HG02840 (cell line): ENCODE measurements around the gene CEBPZ.

ENCODE experiments used
- ATAC-seq: cut with Tn5 transposase; IDR thresholded peaks from one replicate; pipeline ENCODE4 v1.9.1; 2021; ENCODE audit warnings: mild to moderate bottlenecking, moderate library complexity, moderate number of reproducible peaks; ENCODE audit not compliant: unreplicated experiment, low FRiP score

The CEBPZ gene, protein sequence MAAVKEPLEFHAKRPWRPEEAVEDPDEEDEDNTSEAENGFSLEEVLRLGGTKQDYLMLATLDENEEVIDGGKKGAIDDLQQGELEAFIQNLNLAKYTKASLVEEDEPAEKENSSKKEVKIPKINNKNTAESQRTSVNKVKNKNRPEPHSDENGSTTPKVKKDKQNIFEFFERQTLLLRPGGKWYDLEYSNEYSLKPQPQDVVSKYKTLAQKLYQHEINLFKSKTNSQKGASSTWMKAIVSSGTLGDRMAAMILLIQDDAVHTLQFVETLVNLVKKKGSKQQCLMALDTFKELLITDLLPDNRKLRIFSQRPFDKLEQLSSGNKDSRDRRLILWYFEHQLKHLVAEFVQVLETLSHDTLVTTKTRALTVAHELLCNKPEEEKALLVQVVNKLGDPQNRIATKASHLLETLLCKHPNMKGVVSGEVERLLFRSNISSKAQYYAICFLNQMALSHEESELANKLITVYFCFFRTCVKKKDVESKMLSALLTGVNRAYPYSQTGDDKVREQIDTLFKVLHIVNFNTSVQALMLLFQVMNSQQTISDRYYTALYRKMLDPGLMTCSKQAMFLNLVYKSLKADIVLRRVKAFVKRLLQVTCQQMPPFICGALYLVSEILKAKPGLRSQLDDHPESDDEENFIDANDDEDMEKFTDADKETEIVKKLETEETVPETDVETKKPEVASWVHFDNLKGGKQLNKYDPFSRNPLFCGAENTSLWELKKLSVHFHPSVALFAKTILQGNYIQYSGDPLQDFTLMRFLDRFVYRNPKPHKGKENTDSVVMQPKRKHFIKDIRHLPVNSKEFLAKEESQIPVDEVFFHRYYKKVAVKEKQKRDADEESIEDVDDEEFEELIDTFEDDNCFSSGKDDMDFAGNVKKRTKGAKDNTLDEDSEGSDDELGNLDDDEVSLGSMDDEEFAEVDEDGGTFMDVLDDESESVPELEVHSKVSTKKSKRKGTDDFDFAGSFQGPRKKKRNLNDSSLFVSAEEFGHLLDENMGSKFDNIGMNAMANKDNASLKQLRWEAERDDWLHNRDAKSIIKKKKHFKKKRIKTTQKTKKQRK

GRCh38 chr2:37231241-37232130, at the start of gene CEBPZ, which contains the start of gene NDUFAF7:
Gene CEBPZ (minus strand): TSS chr2:37231596. CDS start chr2:37231567, 29 bp downstream.
Gene NDUFAF7 (plus strand): TSS chr2:37231658. CDS start chr2:37231706, 48 bp downstream.
- peak; percentile 96 for ATAC-seq

DNA sequence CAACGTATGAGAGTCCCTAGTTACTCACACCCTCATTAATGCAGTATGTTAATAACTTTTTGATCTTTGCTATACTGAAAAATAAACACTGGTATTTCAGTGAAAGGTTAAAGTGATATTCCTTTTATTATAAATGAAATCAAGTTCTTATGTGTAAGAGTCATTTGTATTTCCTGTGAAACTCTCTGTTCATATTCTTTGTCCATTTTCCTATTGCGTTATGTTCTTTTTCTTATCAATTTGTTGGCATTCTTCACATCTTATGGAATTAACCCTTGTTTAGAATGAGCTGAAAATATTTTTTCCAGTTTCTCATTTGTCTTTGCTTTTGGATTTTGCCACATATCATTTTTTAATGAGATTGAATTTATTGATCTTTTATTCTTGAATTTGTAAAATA, 44.9 kb upstream of the CEBPZ start:
- ATAC-seq = no peak

DNA sequence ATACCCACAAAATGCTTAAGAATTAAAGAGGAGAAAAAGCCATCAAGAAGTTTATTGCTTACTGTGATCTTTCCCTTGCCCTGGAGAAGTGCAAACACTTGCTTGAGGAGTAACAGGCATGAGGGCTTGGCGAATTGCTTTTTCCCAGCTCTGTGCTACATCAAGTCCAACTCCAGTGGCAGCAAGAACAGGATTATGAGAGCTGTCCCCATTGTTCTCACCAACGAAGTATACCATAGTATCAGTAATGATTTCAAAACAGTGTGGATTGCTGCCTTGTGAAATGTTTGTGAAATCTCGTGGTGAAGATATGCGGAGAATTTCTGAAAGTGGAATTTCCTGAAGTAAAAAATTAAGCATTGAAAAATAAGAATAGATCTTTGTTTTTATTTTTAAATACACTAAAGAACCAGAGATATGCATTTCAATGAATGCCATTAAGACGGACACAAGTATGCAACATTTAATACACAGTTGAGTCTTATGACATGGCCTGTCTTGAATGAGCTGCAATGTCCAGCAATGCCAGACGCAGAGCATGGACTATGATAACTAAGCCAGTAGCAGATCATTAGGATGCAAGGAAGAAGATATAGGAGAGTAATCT, 43.1 kb upstream of the CEBPZ start:
- ATAC-seq = no peak

DNA sequence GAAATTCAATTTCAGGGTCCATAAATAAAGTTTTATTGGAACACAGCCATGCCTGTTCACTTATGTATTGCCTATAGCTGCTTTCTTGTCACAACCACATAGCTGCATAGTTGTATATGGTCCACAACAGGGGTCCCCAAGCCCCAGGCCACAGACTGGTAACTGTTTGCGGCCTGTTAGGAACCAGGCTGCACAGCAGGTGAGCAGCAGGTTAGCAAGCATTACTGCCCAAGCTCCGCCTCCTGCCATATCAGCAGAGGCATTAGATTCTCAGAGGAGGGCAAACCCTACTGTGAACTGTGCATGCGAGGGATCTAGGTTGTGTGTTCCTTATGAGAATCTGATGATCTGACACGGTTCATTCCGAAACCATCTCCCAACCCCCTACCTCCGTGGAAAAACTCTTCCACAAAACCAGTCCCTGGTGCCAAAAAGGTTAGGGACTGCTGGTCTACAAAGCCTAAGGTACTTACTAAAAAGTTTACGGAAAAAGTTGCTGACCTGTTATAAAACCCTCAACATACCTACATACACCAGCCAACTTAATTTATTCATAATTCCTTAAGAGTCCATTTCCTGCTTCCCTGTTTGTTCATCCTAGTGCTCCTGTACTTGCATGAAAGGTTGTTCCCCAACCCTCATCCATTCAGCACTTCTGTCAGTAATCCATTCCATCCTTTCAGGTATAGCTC, 40.1 kb upstream of the CEBPZ start:
- ATAC-seq = no peak

- no peak for ATAC-seq
These were observed 36.7 kb upstream of the CEBPZ start for GRCh38 chr2:37268111-37268510.

DNA sequence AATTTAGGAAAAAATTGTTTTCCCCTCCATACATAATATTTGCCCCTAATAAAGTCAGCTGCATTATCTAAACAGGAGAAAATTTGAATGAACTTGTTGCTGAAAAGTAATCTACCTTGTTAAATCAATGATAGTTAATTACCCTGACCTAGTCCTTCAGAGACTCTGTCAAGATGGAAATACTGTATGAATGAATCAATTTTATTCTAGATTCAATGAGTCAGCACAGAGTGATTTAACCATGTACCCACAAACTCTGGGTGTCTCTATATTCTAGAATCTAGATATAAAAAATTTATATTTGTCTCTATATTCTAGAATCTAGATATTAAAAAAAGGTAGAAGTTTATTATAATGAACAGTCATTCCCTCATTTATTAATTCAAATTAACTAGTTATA, 36.3 kb upstream of the CEBPZ start:
- no peak for ATAC-seq

DNA sequence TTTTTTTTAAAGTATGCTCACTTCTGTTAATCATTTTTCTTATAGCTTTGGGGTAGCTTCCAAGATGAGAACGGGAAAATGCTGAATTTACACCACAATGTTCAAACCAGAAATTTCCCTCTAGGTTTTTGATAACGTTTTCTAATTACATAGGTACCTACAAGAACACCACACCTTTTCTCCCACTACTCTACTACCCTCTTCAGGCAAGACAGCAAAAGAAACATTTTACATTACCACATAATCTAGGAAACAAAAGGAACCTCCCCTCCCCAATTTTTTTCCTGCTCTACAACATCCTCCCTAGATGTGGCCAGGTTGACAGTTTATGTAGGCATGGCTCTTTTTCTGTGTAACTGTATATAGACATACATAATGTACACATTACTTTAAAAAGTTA, 32.4 kb upstream of the CEBPZ start:
- no peak for ATAC-seq

DNA sequence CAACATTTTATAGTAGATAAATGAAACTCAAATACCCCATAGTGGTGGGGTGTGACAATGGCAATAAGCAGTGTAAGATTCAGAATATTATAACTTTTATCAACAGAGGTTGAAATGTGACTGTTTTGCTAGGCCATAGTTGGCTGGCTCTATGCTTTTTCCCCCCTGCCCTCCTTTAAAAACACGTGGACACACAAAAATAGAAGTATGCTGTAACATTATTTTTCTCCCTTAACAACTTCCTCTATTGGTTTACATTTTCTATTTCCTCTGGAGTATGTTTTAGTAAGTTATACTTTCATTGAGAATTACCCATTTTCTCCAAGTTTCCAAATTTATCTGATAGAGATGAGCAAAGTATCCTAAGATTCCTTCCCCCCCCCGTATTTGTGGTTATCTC, 31.1 kb upstream of the CEBPZ start:
- ATAC-seq = no peak

DNA sequence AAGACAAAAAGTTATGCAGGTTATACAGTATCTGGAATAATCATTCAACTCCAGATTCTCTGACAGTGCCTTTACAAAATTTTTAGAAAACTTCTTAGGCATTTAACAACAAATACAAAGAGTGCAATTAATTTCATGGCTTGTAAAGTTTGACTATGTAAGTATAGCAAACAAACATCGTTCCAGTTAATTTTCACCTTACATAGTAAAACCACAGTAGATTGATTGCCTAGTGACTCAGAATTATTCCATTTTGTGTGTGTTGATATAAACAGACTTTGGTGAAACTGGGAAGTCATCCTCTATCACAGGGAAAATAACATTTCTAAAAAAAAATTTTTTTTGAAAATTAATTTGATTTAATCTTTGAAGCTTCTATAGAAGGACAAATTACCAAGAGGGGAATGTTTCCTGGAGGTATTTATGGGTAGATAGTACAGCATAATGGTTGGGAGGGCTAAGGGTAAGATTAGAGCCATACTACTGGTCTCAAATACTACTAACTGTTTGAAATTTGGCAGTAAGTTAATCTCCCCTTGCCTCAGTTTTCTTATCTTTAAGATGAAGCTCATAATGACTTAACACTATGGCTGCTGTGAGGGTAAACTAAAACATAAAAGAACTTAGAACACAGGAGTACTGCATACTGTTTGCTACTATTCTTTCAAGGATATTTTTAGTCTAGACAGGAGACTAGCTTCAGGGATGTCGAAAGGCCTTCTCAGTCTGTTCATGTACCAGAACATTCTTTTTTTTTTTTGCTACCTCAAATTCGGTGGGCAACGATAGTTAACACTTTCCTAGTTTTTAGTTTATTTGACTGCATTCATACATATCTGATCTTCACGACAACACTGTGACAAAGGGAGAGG, 19.7 kb upstream of the CEBPZ start:
- no peak for ATAC-seq

- ATAC-seq = no peak
These were observed 14.8 kb upstream of the CEBPZ start for GRCh38 chr2:37246205-37246604.

DNA sequence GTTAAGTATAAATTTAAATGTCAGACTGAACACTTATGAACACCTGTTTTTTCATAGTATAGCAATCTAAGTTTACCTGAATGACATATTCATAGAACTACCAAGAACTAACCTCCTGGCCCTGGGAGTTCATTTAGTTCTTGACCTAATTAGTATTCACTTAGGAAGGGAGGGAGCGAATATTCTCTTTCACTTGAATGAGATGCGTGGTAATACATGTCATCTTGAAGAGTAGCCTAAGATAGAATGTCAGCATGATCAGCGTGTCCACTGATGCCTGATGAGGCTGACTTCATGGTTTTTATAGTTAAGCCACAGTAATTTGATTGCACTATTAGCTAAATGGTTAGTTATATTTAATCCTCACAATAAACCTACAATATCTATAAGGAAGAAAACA, 13.4 kb upstream of the CEBPZ start:
- no peak for ATAC-seq

- ATAC-seq = no peak
These were observed 12.6 kb upstream of the CEBPZ start for GRCh38 chr2:37244017-37244416.

- no peak for ATAC-seq
These were observed 12.0 kb upstream of the CEBPZ start for GRCh38 chr2:37243435-37243834.

DNA sequence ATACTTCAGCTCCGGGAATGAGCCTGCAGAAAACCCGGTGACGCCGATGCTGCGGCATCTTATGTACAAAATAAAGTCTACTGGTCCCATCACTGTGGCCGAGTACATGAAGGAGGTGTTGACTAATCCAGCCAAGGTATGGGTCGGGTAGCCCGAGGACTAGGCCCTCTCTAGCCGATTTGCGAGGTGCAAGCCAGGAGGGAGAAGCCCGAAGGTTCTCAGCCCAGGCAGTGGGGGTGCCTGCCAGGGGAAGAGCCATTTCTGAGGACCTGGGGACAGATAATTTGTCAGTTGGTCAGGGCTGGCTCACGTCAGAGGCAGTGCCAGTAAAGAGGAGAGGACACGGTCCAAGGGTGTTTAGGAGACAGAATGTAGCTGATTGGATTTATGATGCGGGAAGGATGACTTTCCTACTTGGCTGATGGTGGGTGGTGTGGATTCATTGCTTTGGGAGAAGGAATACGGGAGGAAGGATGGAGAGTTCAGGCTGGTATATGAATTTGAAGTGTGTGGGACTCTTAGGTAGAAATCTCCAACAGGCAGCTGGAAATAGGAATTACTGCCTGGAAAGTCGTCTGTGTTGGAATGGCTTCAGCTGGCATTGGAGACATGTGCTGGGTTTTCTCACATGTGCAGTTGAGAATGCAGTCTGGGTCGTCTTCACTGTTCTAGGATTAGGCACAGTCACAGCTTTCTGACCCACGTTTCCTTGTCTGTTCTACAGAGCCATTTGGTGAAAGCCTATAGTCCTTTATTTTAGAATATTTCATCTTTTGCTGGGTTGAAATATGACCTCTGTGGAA, 936 bp upstream of the CEBPZ start:
- ATAC-seq = no peak

DNA sequence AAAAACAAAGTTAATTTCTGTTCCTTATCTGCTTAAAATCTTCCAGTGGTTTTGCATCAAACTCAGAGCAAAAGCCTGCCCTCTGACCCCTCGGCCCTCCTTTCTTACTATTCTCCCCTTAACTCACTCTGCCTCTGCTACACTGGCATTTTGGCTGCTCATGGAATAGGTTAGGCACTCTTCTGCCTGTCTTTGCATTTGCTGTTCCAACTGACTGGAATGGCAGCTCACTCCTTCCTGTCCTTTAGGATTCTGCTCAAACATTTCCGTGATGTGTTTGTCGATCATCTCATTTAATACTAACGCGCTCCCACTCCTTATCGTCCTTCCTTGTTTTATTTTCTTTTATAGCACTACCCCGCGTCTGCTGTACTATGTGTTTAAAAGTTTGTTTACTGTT, 815 bp downstream of the CEBPZ start:
- no peak for ATAC-seq

- ATAC-seq = no peak
These were observed 2.6 kb downstream of the CEBPZ start for GRCh38 chr2:37228788-37229187.

DNA sequence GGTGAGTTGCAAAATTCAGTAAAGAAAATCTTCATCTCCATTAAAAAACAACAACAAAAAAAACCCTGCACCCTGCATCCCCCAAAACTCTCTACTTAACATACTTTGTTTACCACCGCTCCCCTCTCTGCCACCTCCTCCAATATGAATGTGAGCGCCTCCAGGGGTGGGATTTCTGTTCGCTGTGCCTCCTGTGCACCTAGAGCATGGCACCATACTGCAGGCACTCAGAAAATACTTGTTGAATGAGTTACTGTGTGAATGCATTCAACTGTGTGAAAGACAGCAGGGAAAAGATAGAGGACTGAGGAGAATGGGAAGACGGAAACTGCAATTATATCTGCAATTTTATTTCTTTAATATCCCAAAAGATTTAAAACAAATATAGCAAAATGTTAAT, 4.5 kb downstream of the CEBPZ start:
- no peak for ATAC-seq
